B cell (primary cell): ENCODE results near the gene GTF2A1. TPM values are rescaled to one million over a fixed set of nuclear protein-coding genes. Genes with fewer than 3 reads are reported as not detected.

Experiments used
- ATAC-seq: fragments of 200-7000 bp; cut with Tn5 transposase; one replicate; pipeline ENCODE4 v1.10.0; 2021; ENCODE audit warnings: low read depth, mild to moderate bottlenecking, moderate number of reproducible peaks, moderate library complexity
- CTCF ChIA-PET: fragments of 350-600 bp; sonication (Branson Sonifier 250); formaldehyde crosslinking; loops from one replicate; lab custom pipeline; 2021; ENCODE audit warnings: antibody characterized with exemption, inconsistent platforms; lab: Charles Lee
- POLR2A ChIA-PET: fragments of 350-600 bp; sonication (Branson Sonifier 250); formaldehyde crosslinking; loops from one replicate; lab custom pipeline; 2021; ENCODE audit warnings: antibody characterized with exemption; lab: Charles Lee
- DNase-seq: peaks from one replicate; pipeline ENCODE4 v3.0.0; 2013
- H2AFZ ChIP-seq: 2 replicates; pipeline ENCODE4 v1.6.1; 2012; ENCODE audit warnings: mild to moderate bottlenecking, low read depth, low read length; ENCODE audit not compliant: insufficient read depth, poor library complexity, severe bottlenecking
- H3K27ac ChIP-seq, 2 donors: 1 replicate in 1 of 2; 2 replicates in 1 of 2; pipeline ENCODE4 v1.5.1; 2012 to 2013; ENCODE audit warnings: low read length in 2 of 2, mild to moderate bottlenecking in 2 of 2, moderate library complexity in 1 of 2
- H3K27me3 ChIP-seq, 4 experiments: fragments of 200-600 bp in 1 of 4; sonication (generic) in 1 of 4; replicated peaks in 1 of 4; 1 replicate in 2 of 4; 2 replicates in 2 of 4; pipeline versions ENCODE4 v1.6.1 to v1.7.0; 2013 to 2016; ENCODE audit warnings: low read length in 3 of 4, mild to moderate bottlenecking in 2 of 4, mixed read lengths in 1 of 4, moderate library complexity in 1 of 4; ENCODE audit not compliant: insufficient read depth in 4 of 4, control insufficient read depth in 3 of 4; ENCODE audit errors: control extremely low read depth in 1 of 4
- H3K36me3 ChIP-seq, 2 experiments: replicated peaks in 1 of 2; 1 replicate in 1 of 2; 2 replicates in 1 of 2; pipeline versions ENCODE4 v1.6.1 to v1.7.1; 2013; ENCODE audit warnings: low read length in 1 of 2; ENCODE audit not compliant: insufficient read depth in 2 of 2, control insufficient read depth in 1 of 2; ENCODE audit errors: control extremely low read depth in 1 of 2, extremely low read depth in 1 of 2
- H3K4me1 ChIP-seq, 2 donors: fragments of 200-600 bp in 1 of 2; sonication (generic) in 1 of 2; 1 replicate in 1 of 2; 2 replicates in 1 of 2; pipeline versions ENCODE4 v1.5.1 to v1.6.1; 2013 to 2017; ENCODE audit warnings: low read length in 2 of 2; ENCODE audit not compliant: control insufficient read depth in 2 of 2, insufficient read depth in 2 of 2
- H3K4me2 ChIP-seq: replicated peaks from 2 replicates; pipeline ENCODE3; 2012; ENCODE audit warnings: mild to moderate bottlenecking, low read depth, low read length; ENCODE audit not compliant: poor library complexity, severe bottlenecking
- H3K4me3 ChIP-seq, 5 experiments: fragments of 200-600 bp in 1 of 5; sonication (generic) in 1 of 5; 1 replicate in 3 of 5; 2 replicates in 2 of 5; pipeline versions ENCODE4 v1.5.1 to v1.7.0; 2011 to 2016; ENCODE audit warnings: low read length in 4 of 5, mild to moderate bottlenecking in 4 of 5, low read depth in 2 of 5, control low read depth in 1 of 5, moderate library complexity in 1 of 5; ENCODE audit not compliant: insufficient read depth in 1 of 5; ENCODE audit errors: control extremely low read depth in 1 of 5, extremely low read depth in 1 of 5
- H3K79me2 ChIP-seq: fragments of 200-600 bp; sonication (generic); one replicate; pipeline ENCODE4 v1.6.0; 2016; ENCODE audit warnings: low read length; ENCODE audit not compliant: control insufficient read depth, insufficient read depth
- H3K9ac ChIP-seq: fragments of 200-600 bp; sonication (generic); 2 replicates; pipeline ENCODE4 v1.6.1; 2017; ENCODE audit warnings: mild to moderate bottlenecking, low read length, moderate library complexity
- H3K9me3 ChIP-seq, 3 donors: one replicate each; pipeline versions ENCODE4 v1.6.1 to v1.7.1; 2013; ENCODE audit warnings: low read length in 2 of 3; ENCODE audit not compliant: control insufficient read depth in 2 of 3, insufficient read depth in 1 of 3; ENCODE audit errors: control extremely low read depth in 1 of 3
- H4K20me1 ChIP-seq: 2 replicates; pipeline ENCODE4 v1.6.0; 2012; ENCODE audit warnings: mild to moderate bottlenecking, low read length; ENCODE audit not compliant: insufficient read depth, control insufficient read depth, poor library complexity, severe bottlenecking
- H3K27ac Mint-ChIP-seq: one replicate; pipeline ENCODE4 v1.8.0; 2021; ENCODE audit warnings: mixed read lengths
- H3K27me3 Mint-ChIP-seq: one replicate; pipeline ENCODE4 v1.8.0; 2021; ENCODE audit warnings: mixed read lengths
- H3K4me1 Mint-ChIP-seq: one replicate; pipeline ENCODE4 v1.8.0; 2021; ENCODE audit warnings: mixed read lengths
- H3K4me3 Mint-ChIP-seq: one replicate; pipeline ENCODE4 v1.8.0; 2021; ENCODE audit warnings: mixed read lengths
- H3K9me3 Mint-ChIP-seq: one replicate; pipeline ENCODE4 v1.8.0; 2022; ENCODE audit warnings: mixed read lengths; ENCODE audit not compliant: insufficient read depth
- CTCF ChIP-seq: fragments of 200-600 bp; IDR thresholded peaks from one replicate; pipeline ENCODE4 v1.8.0; 2022; ENCODE audit warnings: antibody characterized with exemption, mild to moderate bottlenecking
- EZH2 ChIP-seq: IDR thresholded peaks from 2 replicates; pipeline ENCODE4 v1.6.1; 2012; ENCODE audit warnings: borderline replicate concordance, low read depth, mild to moderate bottlenecking, moderate library complexity, low read length; ENCODE audit not compliant: insufficient read depth, poor library complexity, severe bottlenecking
- WGBS: methylation state at CpG from one replicate; pipeline ENCODE4 v1.1.5; 2013; ENCODE audit warnings: missing lambda C conversion rate; ENCODE audit not compliant: insufficient coverage; 5-methylcytosine and 5-hydroxymethylcytosine counted together
- intact Hi-C: fragments of 100-400 bp; cut with micrococcal nuclease; formaldehyde crosslinking; loops from one replicate; pipeline ENCODE4 v1.10.0; 2022
- polyA plus RNA-seq: library from polyadenylated mRNA; depleted of rRNA; stranded (reverse); fragments of >200 nt; gene quantifications from 2 replicates; pipeline ENCODE4 v1.2.3, GENCODE V29; 2012
- total RNA-seq, 2 donors: library from RNA; stranded (reverse); fragments of 120-200 nt in 1 of 2; gene quantifications; 1 replicate in 1 of 2; 2 replicates in 1 of 2; pipeline versions ENCODE4 v1.2.3 to v1.2.4, GENCODE V29; 2013 to 2022

Gene GTF2A1
- total and polyA plus RNA-seq, 2 donors (not counting 1 experiment from before 2014, with no cell fraction given): 7.1 to 45.1 TPM

GRCh38 chr14:81164167-81164774 lies 56.5 kb downstream of the GTF2A1 start:
- 67% methylated on average over 1 of the region's 1 CpG for WGBS
- Histone ChIP-seq H3K4me1 (peaks cover 0 to under 1% of the 10 kb centered on the region in 2 donors), H2AFZ (no peak overlapping the region), H4K20me1 (no peaks in the 10 kb centered on the region), H3K4me2 (no peak overlapping the region), H3K79me2 (no peaks in the 10 kb centered on the region), H3K27ac (no peak overlapping the region), H3K4me3 (no peak overlapping the region), H3K9me3 (no peaks in the 10 kb centered on the region), H3K27me3 (no peaks in the 10 kb centered on the region), H3K36me3 (no peaks in the 10 kb centered on the region), H3K9ac (no peak overlapping the region)
- CTCF ChIA-PET: interaction anchor here (0.6 to 5.4 kb wide), 7 partner anchors 18 to 205 kb away, joined by 3 to 22 read pairs (median 4); partner anchors contain the start of gene GTF2A1
- ATAC-seq (peak; percentile 49), DNase-seq (peak; percentile 32)
- no peak for TF ChIP-seq EZH2
- peak; percentile 31 for TF ChIP-seq CTCF
- intact Hi-C loops: no loop called here
- POLR2A ChIA-PET: no interaction called here
- peaks cover 3% of the 10 kb centered on the region for H3K4me1 Mint-ChIP-seq
- no peak overlapping the region for H3K27ac Mint-ChIP-seq
- no peaks in the 10 kb centered on the region for H3K9me3 Mint-ChIP-seq
- H3K27me3 Mint-ChIP-seq: no peaks in the 10 kb centered on the region
- H3K4me3 Mint-ChIP-seq: no peak overlapping the region

- 30% methylated on average over 2 of the region's 3 CpGs for WGBS
- no peaks in the 10 kb centered on the region for H3K9me3 ChIP-seq
- no peaks in the 10 kb centered on the region for H3K36me3 ChIP-seq
- ChIA-PET CTCF (interaction anchor here (1.3 to 5.4 kb wide), 3 partner anchors 16 to 175 kb away, joined by 4 to 22 read pairs (median 5); no protein-coding TSS in a partner anchor), POLR2A (no interaction called here)
- Mint-ChIP-seq H3K4me3 (no peak overlapping the region), H3K27me3 (no peaks in the 10 kb centered on the region), H3K9me3 (no peaks in the 10 kb centered on the region), H3K27ac (no peak overlapping the region), H3K4me1 (peaks cover 1% of the 10 kb centered on the region)
- H3K79me2 ChIP-seq: no peaks in the 10 kb centered on the region
- H3K4me3 ChIP-seq: no peak overlapping the region
- H2AFZ ChIP-seq: no peak overlapping the region
- TF ChIP-seq CTCF: no peak
- no peak for TF ChIP-seq EZH2
- H3K27ac ChIP-seq: no peak overlapping the region
- H4K20me1 ChIP-seq: no peaks in the 10 kb centered on the region
- H3K9ac ChIP-seq: no peak overlapping the region
- intact Hi-C loops: no loop called here
- H3K4me1 ChIP-seq: no peaks in the 10 kb centered on the region
- DNase-seq (no peak), ATAC-seq (no peak)
- no peak overlapping the region for H3K4me2 ChIP-seq
- no peaks in the 10 kb centered on the region for H3K27me3 ChIP-seq
These were observed 57.8 kb downstream of the GTF2A1 start for GRCh38 chr14:81162941-81163340.
